DMS79 (cell line): ENCODE data around the gene ADAMTS16.

Experiments
- DNase-seq: peaks from one replicate; lab custom pipeline; 2025; lab: John Stamatoyannopoulos, UW

ADAMTS16 gene

GRCh38 chr5:5344606-5345005, 204.5 kb downstream of the ADAMTS16 start:
- DNase-seq = no peak

GRCh38 chr5:5347442-5347841, 207.3 kb downstream of the ADAMTS16 start:
- no peak for DNase-seq

- DNase-seq = no peak
These were observed 208.0 kb downstream of the ADAMTS16 start for GRCh38 chr5:5348135-5348534.

GRCh38 chr5:5348576-5348975, 208.4 kb downstream of the ADAMTS16 start:
- no peak for DNase-seq

- no peak for DNase-seq
These were observed 210.0 kb downstream of the ADAMTS16 start for GRCh38 chr5:5350101-5350500.

GRCh38 chr5:5351288-5351979, 211.3 kb downstream of the ADAMTS16 start:
- DNase-seq = no peak

- no peak for DNase-seq
These were observed 212.5 kb downstream of the ADAMTS16 start for GRCh38 chr5:5352675-5353074.

GRCh38 chr5:5353681-5354080, 213.6 kb downstream of the ADAMTS16 start:
- no peak for DNase-seq

- DNase-seq = no peak
These were observed 216.6 kb downstream of the ADAMTS16 start for GRCh38 chr5:5356765-5357164.

GRCh38 chr5:5359618-5360017, 219.5 kb downstream of the ADAMTS16 start:
- no peak for DNase-seq

GRCh38 chr5:5360363-5360940, 220.3 kb downstream of the ADAMTS16 start:
- no peak for DNase-seq

- DNase-seq = no peak
These were observed 220.9 kb downstream of the ADAMTS16 start for GRCh38 chr5:5360941-5361520.

- no peak for DNase-seq
These were observed 222.9 kb downstream of the ADAMTS16 start for GRCh38 chr5:5363045-5363444.

- DNase-seq = no peak
These were observed 224.8 kb downstream of the ADAMTS16 start for GRCh38 chr5:5364932-5365331.

- no peak for DNase-seq
These were observed 227.6 kb downstream of the ADAMTS16 start for GRCh38 chr5:5367739-5368138.

GRCh38 chr5:5369051-5369605, 229.0 kb downstream of the ADAMTS16 start:
- no peak for DNase-seq
